ENCODE results near the gene FRMPD2.

- no peak for TF ChIP-seq POLR2A (IDR thresholded peaks at IDR 0.05; ENCODE audit: borderline replicate concordance, extremely low read depth, insufficient read depth, insufficient read length)
- no peak for TF ChIP-seq EZH2 (IDR thresholded peaks at IDR 0.05)
- TF ChIP-seq JUND (IDR thresholded peaks at IDR 0.05) = no peak
- TF ChIP-seq, protein P1, sequence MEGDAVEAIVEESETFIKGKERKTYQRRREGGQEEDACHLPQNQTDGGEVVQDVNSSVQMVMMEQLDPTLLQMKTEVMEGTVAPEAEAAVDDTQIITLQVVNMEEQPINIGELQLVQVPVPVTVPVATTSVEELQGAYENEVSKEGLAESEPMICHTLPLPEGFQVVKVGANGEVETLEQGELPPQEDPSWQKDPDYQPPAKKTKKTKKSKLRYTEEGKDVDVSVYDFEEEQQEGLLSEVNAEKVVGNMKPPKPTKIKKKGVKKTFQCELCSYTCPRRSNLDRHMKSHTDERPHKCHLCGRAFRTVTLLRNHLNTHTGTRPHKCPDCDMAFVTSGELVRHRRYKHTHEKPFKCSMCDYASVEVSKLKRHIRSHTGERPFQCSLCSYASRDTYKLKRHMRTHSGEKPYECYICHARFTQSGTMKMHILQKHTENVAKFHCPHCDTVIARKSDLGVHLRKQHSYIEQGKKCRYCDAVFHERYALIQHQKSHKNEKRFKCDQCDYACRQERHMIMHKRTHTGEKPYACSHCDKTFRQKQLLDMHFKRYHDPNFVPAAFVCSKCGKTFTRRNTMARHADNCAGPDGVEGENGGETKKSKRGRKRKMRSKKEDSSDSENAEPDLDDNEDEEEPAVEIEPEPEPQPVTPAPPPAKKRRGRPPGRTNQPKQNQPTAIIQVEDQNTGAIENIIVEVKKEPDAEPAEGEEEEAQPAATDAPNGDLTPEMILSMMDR (IDR thresholded peaks at IDR 0.05 in 2 of 3, conservative IDR thresholded peaks at IDR 0.05 in 1 of 3; ENCODE audit: borderline replicate concordance in 1 of 3, insufficient read depth in 1 of 3, low read depth in 2 of 3, low read length in 2 of 3) = no peak
- no peak for TF ChIP-seq ZBTB33 (IDR thresholded peaks at IDR 0.05; ENCODE audit: extremely low read depth, insufficient replicate concordance, low read length)
- TF ChIP-seq, protein P2, sequence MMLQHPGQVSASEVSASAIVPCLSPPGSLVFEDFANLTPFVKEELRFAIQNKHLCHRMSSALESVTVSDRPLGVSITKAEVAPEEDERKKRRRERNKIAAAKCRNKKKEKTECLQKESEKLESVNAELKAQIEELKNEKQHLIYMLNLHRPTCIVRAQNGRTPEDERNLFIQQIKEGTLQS (IDR thresholded peaks at IDR 0.05) = no peak
- no peak for TF ChIP-seq POLR2AphosphoS5 (IDR thresholded peaks at IDR 0.05; ENCODE audit: low read depth, low read length)
- TF ChIP-seq SP1 (IDR thresholded peaks at IDR 0.05; ENCODE audit: low read depth) = no peak
- TF ChIP-seq RAD21 (IDR thresholded peaks at IDR 0.05; ENCODE audit: low read depth) = no peak
These were observed 22.8 kb downstream of the FRMPD2 start for GRCh38 chr10:48251525-48252353.
